ENCODE measurements around the gene GALNT2. TPM values are rescaled to one million over a fixed set of nuclear protein-coding genes. Genes with fewer than 3 reads are reported as not detected.

The GALNT2 gene
- total and polyA plus RNA-seq, 2 of the 13 experiments (the other 11 are each of a cell fraction or from before 2014, with no cell fraction given): 39.3 to 39.6 TPM

- TF ChIP-seq PRMT3 (CRISPR knock-in tag; IDR thresholded peaks at IDR 0.05; ENCODE audit: borderline replicate concordance, low read depth) (no peak), RXRB (CRISPR knock-in tag; IDR thresholded peaks at IDR 0.05; ENCODE audit: borderline replicate concordance) (no peak), MYNN (CRISPR knock-in tag; IDR thresholded peaks at IDR 0.05; ENCODE audit: low read depth) (no peak), JUNB (CRISPR knock-in tag; IDR thresholded peaks at IDR 0.05; ENCODE audit: borderline replicate concordance) (no peak)
These were observed 12.8 kb upstream of the GALNT2 start (continued) for GRCh38 chr1:230054092-230054749.

- Histone ChIP-seq H4K20me1 (ENCODE audit: insufficient read depth, low read length) (no peaks in the 10 kb centered on the region), H3K4me2 (ENCODE audit: low read depth, low read length) (no peak overlapping the region), H3K27ac (ENCODE audit: extremely low read length, insufficient read depth, low read length) (no peak overlapping the region), H3K36me3 (replicated peaks in 1 of 2; ENCODE audit: control insufficient read depth in 1 of 2, insufficient read depth in 2 of 2, low read length in 2 of 2) (no peaks in the 10 kb centered on the region), H3K27me3 (ENCODE audit: control insufficient read depth in 1 of 2, insufficient read depth in 2 of 2, low read length in 2 of 2) (peaks cover 0 to 24% of the 10 kb centered on the region in 2 experiments; a peak in 2 of 5 replicates), H3K4me1 (ENCODE audit: insufficient read depth, low read length) (peaks cover 11% of the 10 kb centered on the region), H3K9me3 (ENCODE audit: low read length) (no peaks in the 10 kb centered on the region), H3K9ac (ENCODE audit: insufficient read depth, low read depth, low read length) (no peak overlapping the region), H2AFZ (ENCODE audit: low read length) (no peak overlapping the region), H3K79me2 (ENCODE audit: insufficient read depth, low read length) (no peaks in the 10 kb centered on the region), H3K4me3 (replicated peaks in 1 of 3; ENCODE audit: insufficient read depth in 1 of 3, low read depth in 2 of 3, low read length in 3 of 3) (no peak overlapping the region)
- intact Hi-C loops (cut with micrococcal nuclease; ENCODE audit: unreplicated experiment) (no loop called here), in situ Hi-C loops (cut with HindIII; ENCODE audit: extremely low pct_ligation_motif_present, low pct_unique_long_range_greater_than_20kb) (no loop called here)
- TF ChIP-seq USF2 (IDR thresholded peaks at IDR 0.05; ENCODE audit: low read depth, low read length): no peak
- TF ChIP-seq USF2 (CRISPR knock-in tag; IDR thresholded peaks at IDR 0.05; ENCODE audit: borderline replicate concordance): no peak
- no peak for TF ChIP-seq ZKSCAN5 (CRISPR knock-in tag; IDR thresholded peaks at IDR 0.05)
- no peak for TF ChIP-seq KAT2B (IDR thresholded peaks at IDR 0.05; ENCODE audit: borderline replicate concordance, low read depth, low read length)
- no peak for TF ChIP-seq IKZF4 (CRISPR knock-in tag; IDR thresholded peaks at IDR 0.05; ENCODE audit: borderline replicate concordance, low read depth, not compliant biosample characterization)
- WGBS (ENCODE audit: low lambda C conversion rate): 56% methylated on average over 1 of the region's 1 CpG
- CTCF ChIA-PET (ENCODE audit: low intra/inter-chr PET ratio, low total read pairs): no interaction called here
- no peak for ATAC-seq
- DNase-seq (ENCODE audit: low spot score): no peak
- POLR2A ChIA-PET: no interaction called here
- no TSS peak for BruUV-seq (replicated peaks)
- FAIRE-seq: no peak
These were observed 10.9 kb upstream of the GALNT2 start for GRCh38 chr1:230056098-230056497.

All from HepG2 (cell line).